ENCODE results near the gene LRP5. TPM values are rescaled to one million over a fixed set of nuclear protein-coding genes. Genes with fewer than 3 reads are reported as not detected.

The LRP5 gene
- total RNA-seq, 1 donor from 2014 or later: 42.5 TPM

GRCh38 chr11:68412593-68413475 lies 100.4 kb downstream of the LRP5 start:
- intact Hi-C loops (cut with DNase I): no loop called here
- Histone ChIP-seq H3K9me3 (no peaks in the 10 kb centered on the region), H3K4me3 (no peak overlapping the region), H3K36me3 (peaks cover 0 to 58% of the 10 kb centered on the region in 2 donors), H3K27me3 (no peaks in the 10 kb centered on the region), H3K27ac (no peak overlapping the region), H3K4me1 (no peaks in the 10 kb centered on the region)
- no peak for DNase-seq (ENCODE audit: extremely low spot score in 2 of 2)
- TF ChIP-seq, protein P1, sequence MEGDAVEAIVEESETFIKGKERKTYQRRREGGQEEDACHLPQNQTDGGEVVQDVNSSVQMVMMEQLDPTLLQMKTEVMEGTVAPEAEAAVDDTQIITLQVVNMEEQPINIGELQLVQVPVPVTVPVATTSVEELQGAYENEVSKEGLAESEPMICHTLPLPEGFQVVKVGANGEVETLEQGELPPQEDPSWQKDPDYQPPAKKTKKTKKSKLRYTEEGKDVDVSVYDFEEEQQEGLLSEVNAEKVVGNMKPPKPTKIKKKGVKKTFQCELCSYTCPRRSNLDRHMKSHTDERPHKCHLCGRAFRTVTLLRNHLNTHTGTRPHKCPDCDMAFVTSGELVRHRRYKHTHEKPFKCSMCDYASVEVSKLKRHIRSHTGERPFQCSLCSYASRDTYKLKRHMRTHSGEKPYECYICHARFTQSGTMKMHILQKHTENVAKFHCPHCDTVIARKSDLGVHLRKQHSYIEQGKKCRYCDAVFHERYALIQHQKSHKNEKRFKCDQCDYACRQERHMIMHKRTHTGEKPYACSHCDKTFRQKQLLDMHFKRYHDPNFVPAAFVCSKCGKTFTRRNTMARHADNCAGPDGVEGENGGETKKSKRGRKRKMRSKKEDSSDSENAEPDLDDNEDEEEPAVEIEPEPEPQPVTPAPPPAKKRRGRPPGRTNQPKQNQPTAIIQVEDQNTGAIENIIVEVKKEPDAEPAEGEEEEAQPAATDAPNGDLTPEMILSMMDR (IDR thresholded peaks at IDR 0.05): no peak
- TF ChIP-seq POLR2AphosphoS5 (IDR thresholded peaks at IDR 0.05; ENCODE audit: insufficient read depth in 1 of 2, low read depth in 1 of 2) (no peak), POLR2A (IDR thresholded peaks at IDR 0.05) (no peak)

DNA sequence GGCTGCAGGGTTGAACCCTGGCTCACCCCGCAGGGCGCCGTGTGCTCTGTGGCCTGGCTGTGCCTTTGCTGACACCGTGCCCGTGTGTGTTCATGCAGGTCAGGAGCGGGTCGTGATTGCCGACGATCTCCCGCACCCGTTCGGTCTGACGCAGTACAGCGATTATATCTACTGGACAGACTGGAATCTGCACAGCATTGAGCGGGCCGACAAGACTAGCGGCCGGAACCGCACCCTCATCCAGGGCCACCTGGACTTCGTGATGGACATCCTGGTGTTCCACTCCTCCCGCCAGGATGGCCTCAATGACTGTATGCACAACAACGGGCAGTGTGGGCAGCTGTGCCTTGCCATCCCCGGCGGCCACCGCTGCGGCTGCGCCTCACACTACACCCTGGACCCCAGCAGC lies 101.2 kb downstream of the LRP5 start:
- TF ChIP-seq, protein P1 (IDR thresholded peaks at IDR 0.05): no peak
- no peak for TF ChIP-seq POLR2AphosphoS5 (IDR thresholded peaks at IDR 0.05; ENCODE audit: insufficient read depth in 1 of 2, low read depth in 1 of 2)
- no peak for TF ChIP-seq POLR2A (IDR thresholded peaks at IDR 0.05)
- peaks cover 0 to 58% of the 10 kb centered on the region in 2 donors for H3K36me3 ChIP-seq
- intact Hi-C loops (cut with DNase I): no loop called here

GRCh38 chr11:68414496-68415221 lies 102.3 kb downstream of the LRP5 start:
- Histone ChIP-seq H3K9me3 (no peaks in the 10 kb centered on the region), H3K4me3 (no peak overlapping the region), H3K4me1 (no peaks in the 10 kb centered on the region), H3K36me3 (peaks cover 0 to 58% of the 10 kb centered on the region in 2 donors), H3K27ac (no peak overlapping the region), H3K27me3 (no peaks in the 10 kb centered on the region)
- TF ChIP-seq POLR2A (IDR thresholded peaks at IDR 0.05) (no peak), POLR2AphosphoS5 (IDR thresholded peaks at IDR 0.05; ENCODE audit: insufficient read depth in 1 of 2, low read depth in 1 of 2) (no peak)
- TF ChIP-seq, protein P1 (IDR thresholded peaks at IDR 0.05): no peak
- intact Hi-C loops (cut with DNase I): no loop called here
- DNase-seq (ENCODE audit: extremely low spot score in 2 of 2): no peak

More for the DNA sequence above, 101.2 kb downstream of the LRP5 start:
- H3K9me3 ChIP-seq: no peaks in the 10 kb centered on the region
- H3K27me3 ChIP-seq: no peaks in the 10 kb centered on the region
- no peak for DNase-seq (ENCODE audit: extremely low spot score in 2 of 2)
- no peak overlapping the region for H3K27ac ChIP-seq
- H3K4me1 ChIP-seq: no peaks in the 10 kb centered on the region
- no peak overlapping the region for H3K4me3 ChIP-seq

DNA sequence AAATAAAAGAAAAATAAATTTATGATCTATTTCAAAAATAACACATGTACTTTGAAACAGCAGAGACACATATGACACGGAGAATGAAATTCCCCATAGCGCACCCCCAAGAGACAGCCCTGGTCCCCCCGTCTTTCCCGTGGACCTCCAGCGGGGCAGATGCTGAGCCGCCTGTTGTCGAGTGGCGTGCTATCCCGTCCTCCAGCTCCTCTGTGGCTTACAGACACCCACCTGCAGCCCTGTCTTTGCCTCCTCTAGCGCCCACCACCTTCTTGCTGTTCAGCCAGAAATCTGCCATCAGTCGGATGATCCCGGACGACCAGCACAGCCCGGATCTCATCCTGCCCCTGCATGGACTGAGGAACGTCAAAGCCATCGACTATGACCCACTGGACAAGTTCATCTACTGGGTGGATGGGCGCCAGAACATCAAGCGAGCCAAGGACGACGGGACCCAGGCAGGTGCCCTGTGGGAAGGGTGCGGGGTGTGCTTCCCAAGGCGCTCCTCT lies 103.7 kb downstream of the LRP5 start:
- DNase-seq (ENCODE audit: extremely low spot score in 2 of 2): no peak
- no peak overlapping the region for H3K4me3 ChIP-seq

More for the DNA sequence above, 103.7 kb downstream of the LRP5 start:
- TF ChIP-seq, protein P1 (IDR thresholded peaks at IDR 0.05): no peak
- no peak for TF ChIP-seq POLR2A (IDR thresholded peaks at IDR 0.05)
- TF ChIP-seq POLR2AphosphoS5 (IDR thresholded peaks at IDR 0.05; ENCODE audit: insufficient read depth in 1 of 2, low read depth in 1 of 2): no peak
- Histone ChIP-seq H3K4me1 (no peaks in the 10 kb centered on the region), H3K9me3 (no peaks in the 10 kb centered on the region), H3K36me3 (peaks cover 0 to 51% of the 10 kb centered on the region in 2 donors), H3K27ac (no peak overlapping the region), H3K27me3 (no peaks in the 10 kb centered on the region)
- intact Hi-C loops (cut with DNase I): no loop called here

Data from vagina (tissue), 2 donors.